B cell (primary cell): ENCODE results near the gene DLX1.

Experiments used
- CTCF ChIP-seq: fragments of 200-600 bp; IDR thresholded peaks from one replicate; pipeline ENCODE4 v1.8.0; 2022; ENCODE audit warnings: antibody characterized with exemption, mild to moderate bottlenecking
- EZH2 ChIP-seq: IDR thresholded peaks from 2 replicates; pipeline ENCODE4 v1.6.1; 2012; ENCODE audit warnings: borderline replicate concordance, low read depth, mild to moderate bottlenecking, moderate library complexity, low read length; ENCODE audit not compliant: insufficient read depth, poor library complexity, severe bottlenecking

- no peak for TF ChIP-seq CTCF
- TF ChIP-seq EZH2 = no peak
Observed at GRCh38 chr2:172119089-172119488, 33.8 kb downstream of the DLX1 start.
